HepG2 (cell line): ENCODE measurements around the gene C20orf204. TPM values are rescaled to one million over a fixed set of nuclear protein-coding genes. Genes with fewer than 3 reads are reported as not detected.

ENCODE experiments used
- CTCF ChIP-seq: sonication (generic); formaldehyde crosslinking; IDR thresholded peaks from 2 replicates; pipeline ENCODE4 v1.5.0; 2020; ENCODE audit warnings: mild to moderate bottlenecking, missing genetic modification reagents, moderate library complexity
- E2F1 ChIP-seq: sonication (generic); formaldehyde crosslinking; IDR thresholded peaks from 2 replicates; pipeline ENCODE4 v1.5.0; 2020; ENCODE audit warnings: missing genetic modification reagents
- GLI4 ChIP-seq: sonication (generic); formaldehyde crosslinking; IDR thresholded peaks from 2 replicates; pipeline ENCODE4 v1.5.1; 2020; ENCODE audit warnings: missing genetic modification reagents, mild to moderate bottlenecking, moderate library complexity, borderline replicate concordance
- GZF1 ChIP-seq: sonication (generic); formaldehyde crosslinking; IDR thresholded peaks from 2 replicates; pipeline ENCODE4 v1.5.1; 2020; ENCODE audit warnings: mild to moderate bottlenecking, missing genetic modification reagents
- HNF1A ChIP-seq, 2 experiments: sonication (generic) in 1 of 2; formaldehyde crosslinking in 1 of 2; IDR thresholded peaks; 2 replicates each; pipeline versions ENCODE4 v1.4.0 to v1.6.1; 2016 to 2020; ENCODE audit warnings: borderline replicate concordance in 1 of 2, low read depth in 1 of 2, mild to moderate bottlenecking in 1 of 2, missing genetic modification reagents in 1 of 2
- KDM3A ChIP-seq: IDR thresholded peaks from 2 replicates; pipeline ENCODE4 v1.6.1; 2018; ENCODE audit warnings: low read depth, missing compliant biosample characterization
- PAX8 ChIP-seq: sonication (generic); formaldehyde crosslinking; IDR thresholded peaks from 2 replicates; pipeline ENCODE4 v1.8.0; 2022; ENCODE audit warnings: mild to moderate bottlenecking, missing genetic modification reagents, borderline replicate concordance
- RBM22 ChIP-seq: fragments of 200-400 bp; formaldehyde crosslinking; optimal IDR thresholded peaks from 2 replicates; pipeline ENCODE3; 2017; ENCODE audit warnings: mild to moderate bottlenecking, low read length, moderate library complexity
- RORA ChIP-seq: sonication (generic); formaldehyde crosslinking; IDR thresholded peaks from 2 replicates; pipeline ENCODE4 v1.5.0; 2020; ENCODE audit warnings: mild to moderate bottlenecking, missing genetic modification reagents, moderate library complexity
- SMAD9 ChIP-seq: sonication (generic); formaldehyde crosslinking; IDR thresholded peaks from 2 replicates; pipeline ENCODE4 v1.5.1; 2020; ENCODE audit warnings: mild to moderate bottlenecking, missing genetic modification reagents
- ZNF136 ChIP-seq: sonication (generic); formaldehyde crosslinking; IDR thresholded peaks from 2 replicates; pipeline ENCODE4 v1.8.1; 2022; ENCODE audit warnings: low read depth, mild to moderate bottlenecking, moderate library complexity, missing genetic modification reagents
- ZNF253 ChIP-seq: sonication (generic); formaldehyde crosslinking; IDR thresholded peaks from 2 replicates; pipeline ENCODE4 v1.8.0; 2022; ENCODE audit warnings: mild to moderate bottlenecking, missing genetic modification reagents, borderline replicate concordance
- ZNF260 ChIP-seq: sonication (generic); formaldehyde crosslinking; IDR thresholded peaks from 2 replicates; pipeline ENCODE4 v1.4.0; 2020; ENCODE audit warnings: missing genetic modification reagents, low read depth, mild to moderate bottlenecking, borderline replicate concordance
- ZNF678 ChIP-seq: sonication (generic); formaldehyde crosslinking; IDR thresholded peaks from 2 replicates; pipeline ENCODE4 v1.4.0; 2020; ENCODE audit warnings: mild to moderate bottlenecking, missing genetic modification reagents
- ZNF747 ChIP-seq: sonication (generic); formaldehyde crosslinking; IDR thresholded peaks from 2 replicates; pipeline ENCODE4 v1.8.1; 2023; ENCODE audit warnings: missing genetic modification reagents, mild to moderate bottlenecking, borderline replicate concordance
- ZNF792 ChIP-seq: IDR thresholded peaks from 2 replicates; pipeline ENCODE4 v1.6.1; 2016
- ZNF883 ChIP-seq: sonication (generic); formaldehyde crosslinking; IDR thresholded peaks from 2 replicates; pipeline ENCODE4 v1.5.1; 2020; ENCODE audit warnings: mild to moderate bottlenecking, missing genetic modification reagents; ENCODE audit errors: not compliant biosample characterization
- polyA plus RNA-seq, 8 experiments: library from polyadenylated mRNA; depleted of rRNA in 3 of 8; stranded (reverse) in 7 of 8; unstranded in 1 of 8; fragments of >200 nt; fragmentation: Illumina TruSeq in 4 of 8; extraction: Trizol in 4 of 8; gene quantifications; 2 replicates each; pipeline versions ENCODE4 v1.2.1 to v1.2.3, GENCODE V29; 2011 to 2016; ENCODE audit warnings: low read depth in 4 of 8, missing spikeins in 1 of 8, mixed read lengths in 1 of 8; ENCODE audit not compliant: insufficient read depth in 1 of 8
- total RNA-seq, 5 experiments: library from RNA; depleted of rRNA; stranded (reverse); fragments of >200 nt; fragmentation: Illumina TruSeq; extraction: Trizol; gene quantifications; 2 replicates each; pipeline ENCODE4 v1.2.3, GENCODE V29; 2016; ENCODE audit warnings: low read depth in 1 of 5
- TF ChIP-seq, protein P1 (sequence below): sonication (generic); formaldehyde crosslinking; IDR thresholded peaks from 2 replicates; pipeline ENCODE4 v1.4.0; 2020; ENCODE audit warnings: low read depth, missing genetic modification reagents

C20orf204 gene
- total and polyA plus RNA-seq, 2 of the 13 experiments (the other 11 are each of a cell fraction or from before 2014, with no cell fraction given) = 22.1 to 80.0 TPM

DNA sequence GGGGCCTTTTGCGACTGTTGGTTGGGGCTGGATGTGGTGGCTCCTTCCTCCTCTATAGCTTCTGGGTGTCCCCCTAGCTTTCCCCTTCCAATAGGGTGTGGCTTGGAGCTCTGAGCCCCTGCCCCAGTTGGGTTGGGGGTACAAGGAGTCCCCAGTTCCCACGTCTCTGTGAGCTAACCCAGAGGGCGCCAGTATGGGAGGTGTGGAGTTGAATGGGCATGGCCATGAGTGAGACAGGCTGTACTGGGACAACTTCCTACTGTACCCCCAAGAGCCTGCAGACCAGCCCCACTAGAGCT is 1.2 kb downstream of the C20orf204 start (continued):
- TF ChIP-seq, protein P1, sequence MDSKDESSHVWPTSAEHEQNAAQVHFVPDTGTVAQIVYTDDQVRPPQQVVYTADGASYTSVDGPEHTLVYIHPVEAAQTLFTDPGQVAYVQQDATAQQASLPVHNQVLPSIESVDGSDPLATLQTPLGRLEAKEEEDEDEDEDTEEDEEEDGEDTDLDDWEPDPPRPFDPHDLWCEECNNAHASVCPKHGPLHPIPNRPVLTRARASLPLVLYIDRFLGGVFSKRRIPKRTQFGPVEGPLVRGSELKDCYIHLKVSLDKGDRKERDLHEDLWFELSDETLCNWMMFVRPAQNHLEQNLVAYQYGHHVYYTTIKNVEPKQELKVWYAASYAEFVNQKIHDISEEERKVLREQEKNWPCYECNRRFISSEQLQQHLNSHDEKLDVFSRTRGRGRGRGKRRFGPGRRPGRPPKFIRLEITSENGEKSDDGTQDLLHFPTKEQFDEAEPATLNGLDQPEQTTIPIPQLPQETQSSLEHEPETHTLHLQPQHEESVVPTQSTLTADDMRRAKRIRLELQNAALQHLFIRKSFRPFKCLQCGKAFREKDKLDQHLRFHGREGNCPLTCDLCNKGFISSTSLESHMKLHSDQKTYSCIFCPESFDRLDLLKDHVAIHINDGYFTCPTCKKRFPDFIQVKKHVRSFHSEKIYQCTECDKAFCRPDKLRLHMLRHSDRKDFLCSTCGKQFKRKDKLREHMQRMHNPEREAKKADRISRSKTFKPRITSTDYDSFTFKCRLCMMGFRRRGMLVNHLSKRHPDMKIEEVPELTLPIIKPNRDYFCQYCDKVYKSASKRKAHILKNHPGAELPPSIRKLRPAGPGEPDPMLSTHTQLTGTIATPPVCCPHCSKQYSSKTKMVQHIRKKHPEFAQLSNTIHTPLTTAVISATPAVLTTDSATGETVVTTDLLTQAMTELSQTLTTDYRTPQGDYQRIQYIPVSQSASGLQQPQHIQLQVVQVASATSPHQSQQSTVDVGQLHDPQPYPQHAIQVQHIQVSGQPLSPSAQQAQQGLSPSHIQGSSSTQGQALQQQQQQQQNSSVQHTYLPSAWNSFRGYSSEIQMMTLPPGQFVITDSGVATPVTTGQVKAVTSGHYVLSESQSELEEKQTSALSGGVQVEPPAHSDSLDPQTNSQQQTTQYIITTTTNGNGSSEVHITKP (CRISPR knock-in tag) = no peak
- peak; percentile 55; the same call in 1 of the 2 replicates for TF ChIP-seq ZNF260
- peak; percentile 80; the same call in 1 of the 2 replicates for TF ChIP-seq ZNF747
- TF ChIP-seq ZNF136 (CRISPR knock-in tag) = 0 out of 2 replicates have a peak, but pooled peaks have one; percentile 12
- no peak; the same call in 1 of the 2 replicates for TF ChIP-seq GZF1 (CRISPR knock-in tag)
- TF ChIP-seq E2F1 (CRISPR knock-in tag) = 0 out of 2 replicates have a peak, but pooled peaks have one; percentile 34
- peak; percentile 12; the same call in 1 of the 2 replicates for TF ChIP-seq KDM3A (CRISPR knock-in tag)
- TF ChIP-seq GLI4 = no peak
- peak; percentile 16 for TF ChIP-seq ZNF883 (CRISPR knock-in tag)
- no peak for TF ChIP-seq ZNF253 (CRISPR knock-in tag)
- 0 out of 2 replicates have a peak, but pooled peaks have one; percentile 23 for TF ChIP-seq PAX8 (CRISPR knock-in tag)
- no peak for TF ChIP-seq SMAD9 (CRISPR knock-in tag)
- peak; percentile 84 for TF ChIP-seq RBM22
- no peak for TF ChIP-seq ZNF792 (CRISPR knock-in tag)
- TF ChIP-seq RORA (CRISPR knock-in tag) = no peak
- no peak for TF ChIP-seq HNF1A (IDR thresholded peaks at IDR 0.05; ENCODE audit: low read depth)
- 0 out of 2 replicates have a peak, but pooled peaks have one; percentile 19 for TF ChIP-seq HNF1A (CRISPR knock-in tag; IDR thresholded peaks at IDR 0.05; ENCODE audit: borderline replicate concordance)
- TF ChIP-seq ZNF678 (CRISPR knock-in tag) = peak; percentile 6; the same call in 1 of the 2 replicates
- TF ChIP-seq CTCF (CRISPR knock-in tag) = peak; percentile 39; the same call in 1 of the 2 replicates
